ENCODE results near the gene RPL31.

The RPL31 gene

GRCh38 chr2:101012054-101012705, 10.1 kb downstream of the RPL31 start:
- no peak overlapping the region for H3K4me2 ChIP-seq (ENCODE audit: low read length)

DNA sequence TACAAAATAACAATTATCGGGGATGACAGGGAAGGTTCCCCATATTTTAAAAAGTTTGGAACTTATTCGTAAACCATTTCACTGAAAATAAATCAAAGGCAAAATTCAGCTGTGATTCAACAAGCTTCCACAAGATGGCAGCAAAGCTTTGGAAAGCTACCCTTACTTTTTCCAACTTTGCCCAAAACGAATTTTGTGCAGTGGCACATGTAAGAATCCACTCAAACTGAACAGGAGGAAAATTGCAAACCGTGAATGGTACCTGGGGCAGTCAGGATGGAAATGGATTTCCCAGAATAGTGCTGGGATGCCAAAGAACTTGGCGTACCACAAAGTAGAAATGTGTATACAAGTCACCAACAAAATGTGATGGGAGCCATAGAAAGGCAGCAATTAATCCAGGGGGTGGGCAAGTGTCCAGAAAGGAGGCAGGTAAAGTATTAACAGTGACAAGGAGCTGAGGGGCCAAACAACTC, 10.7 kb downstream of the RPL31 start:
- Histone ChIP-seq H3K4me1 (ENCODE audit: control insufficient read depth, low read length) (no peaks in the 10 kb centered on the region), H3K36me3 (ENCODE audit: control insufficient read depth, low read length) (peaks cover 43% of the 10 kb centered on the region), H3K9me3 (ENCODE audit: control insufficient read depth, insufficient read depth, low read length) (peaks cover 2% of the 10 kb centered on the region; the same call in 1 of the 2 replicates), H3K79me2 (ENCODE audit: control insufficient read depth, low read length) (no peaks in the 10 kb centered on the region), H3F3A (ENCODE audit: control insufficient read depth, insufficient read depth) (peaks cover 37% of the 10 kb centered on the region), H3K4me3 (ENCODE audit: low read length) (no peak overlapping the region), H3K27ac (ENCODE audit: low read depth, low read length) (no peak overlapping the region), H4K20me1 (ENCODE audit: control insufficient read depth, insufficient read depth, low read depth, low read length) (no peaks in the 10 kb centered on the region; the same call in 1 of the 2 replicates), H3K27me3 (ENCODE audit: control insufficient read depth, low read length) (no peaks in the 10 kb centered on the region), H3K4me2 (ENCODE audit: low read length) (no peak overlapping the region), H3K9me2 (replicated peaks; ENCODE audit: control insufficient read depth, low read length) (no peaks in the 10 kb centered on the region)
- TF ChIP-seq, protein P1, sequence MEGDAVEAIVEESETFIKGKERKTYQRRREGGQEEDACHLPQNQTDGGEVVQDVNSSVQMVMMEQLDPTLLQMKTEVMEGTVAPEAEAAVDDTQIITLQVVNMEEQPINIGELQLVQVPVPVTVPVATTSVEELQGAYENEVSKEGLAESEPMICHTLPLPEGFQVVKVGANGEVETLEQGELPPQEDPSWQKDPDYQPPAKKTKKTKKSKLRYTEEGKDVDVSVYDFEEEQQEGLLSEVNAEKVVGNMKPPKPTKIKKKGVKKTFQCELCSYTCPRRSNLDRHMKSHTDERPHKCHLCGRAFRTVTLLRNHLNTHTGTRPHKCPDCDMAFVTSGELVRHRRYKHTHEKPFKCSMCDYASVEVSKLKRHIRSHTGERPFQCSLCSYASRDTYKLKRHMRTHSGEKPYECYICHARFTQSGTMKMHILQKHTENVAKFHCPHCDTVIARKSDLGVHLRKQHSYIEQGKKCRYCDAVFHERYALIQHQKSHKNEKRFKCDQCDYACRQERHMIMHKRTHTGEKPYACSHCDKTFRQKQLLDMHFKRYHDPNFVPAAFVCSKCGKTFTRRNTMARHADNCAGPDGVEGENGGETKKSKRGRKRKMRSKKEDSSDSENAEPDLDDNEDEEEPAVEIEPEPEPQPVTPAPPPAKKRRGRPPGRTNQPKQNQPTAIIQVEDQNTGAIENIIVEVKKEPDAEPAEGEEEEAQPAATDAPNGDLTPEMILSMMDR (IDR thresholded peaks at IDR 0.05; ENCODE audit: low read depth, low read length, poor library complexity, severe bottlenecking) = peak; percentile 88
- no peak for TF ChIP-seq EZH2phosphoT487 (IDR thresholded peaks at IDR 0.05; ENCODE audit: borderline replicate concordance, low read length)

More at GRCh38 chr2:101012054-101012705, 10.1 kb downstream of the RPL31 start:
- no peaks in the 10 kb centered on the region for H3K4me1 ChIP-seq (ENCODE audit: control insufficient read depth, low read length)
- H3K9me2 ChIP-seq (replicated peaks; ENCODE audit: control insufficient read depth, low read length) = no peaks in the 10 kb centered on the region
- H3K27ac ChIP-seq (ENCODE audit: low read depth, low read length) = no peak overlapping the region
- H3K9me3 ChIP-seq (ENCODE audit: control insufficient read depth, insufficient read depth, low read length) = peaks cover 2% of the 10 kb centered on the region; the same call in 1 of the 2 replicates
- H3F3A ChIP-seq (ENCODE audit: control insufficient read depth, insufficient read depth) = peaks cover 43% of the 10 kb centered on the region
- H4K20me1 ChIP-seq (ENCODE audit: control insufficient read depth, insufficient read depth, low read depth, low read length) = no peaks in the 10 kb centered on the region; the same call in 1 of the 2 replicates
- TF ChIP-seq, protein P1 (IDR thresholded peaks at IDR 0.05; ENCODE audit: low read depth, low read length, poor library complexity, severe bottlenecking) = no peak
- no peak for TF ChIP-seq EZH2phosphoT487 (IDR thresholded peaks at IDR 0.05; ENCODE audit: borderline replicate concordance, low read length)
- peaks cover 48% of the 10 kb centered on the region for H3K36me3 ChIP-seq (ENCODE audit: control insufficient read depth, low read length)
- H3K27me3 ChIP-seq (ENCODE audit: control insufficient read depth, low read length) = no peaks in the 10 kb centered on the region
- no peak overlapping the region for H3K4me3 ChIP-seq (ENCODE audit: low read length)
- no peaks in the 10 kb centered on the region for H3K79me2 ChIP-seq (ENCODE audit: control insufficient read depth, low read length)

DNA sequence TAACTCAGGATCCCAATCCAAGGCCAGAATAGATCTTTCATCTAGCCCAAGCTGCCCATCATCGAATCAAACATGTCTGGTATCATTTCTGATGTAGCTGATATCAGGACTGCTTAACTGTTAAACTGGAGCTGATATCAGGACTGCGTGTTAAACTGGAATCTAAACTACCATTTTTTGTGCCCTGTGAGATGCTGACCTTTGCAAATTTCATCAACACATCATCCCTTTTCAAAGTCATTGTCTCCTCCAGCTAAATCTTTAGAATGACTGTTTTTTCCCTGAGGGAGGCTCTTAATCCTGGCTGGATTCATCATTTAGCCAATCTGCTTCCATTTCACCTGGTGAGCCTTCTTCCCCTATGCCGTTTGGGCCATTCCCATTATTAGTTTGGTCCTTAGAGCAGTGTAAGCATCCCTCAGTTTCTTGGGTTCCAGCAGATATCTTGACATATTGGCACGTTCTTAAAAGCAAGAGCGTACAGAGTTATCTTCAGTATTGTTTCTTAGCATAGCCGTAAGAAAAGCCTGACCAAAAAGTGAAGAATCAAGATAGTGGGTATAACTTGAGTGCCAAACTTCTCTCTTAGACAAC, 12.3 kb downstream of the RPL31 start:
- Histone ChIP-seq H4K20me1 (ENCODE audit: control insufficient read depth, insufficient read depth, low read depth, low read length) (no peaks in the 10 kb centered on the region; the same call in 1 of the 2 replicates), H3K36me3 (ENCODE audit: control insufficient read depth, low read length) (peaks cover 31% of the 10 kb centered on the region), H3K4me3 (ENCODE audit: low read length) (no peak overlapping the region), H3F3A (ENCODE audit: control insufficient read depth, insufficient read depth) (peaks cover 28% of the 10 kb centered on the region), H3K4me1 (ENCODE audit: control insufficient read depth, low read length) (no peaks in the 10 kb centered on the region), H3K27me3 (ENCODE audit: control insufficient read depth, low read length) (no peaks in the 10 kb centered on the region), H3K9me3 (ENCODE audit: control insufficient read depth, insufficient read depth, low read length) (peaks cover 2% of the 10 kb centered on the region; the same call in 1 of the 2 replicates), H3K4me2 (ENCODE audit: low read length) (no peak overlapping the region), H3K27ac (ENCODE audit: low read depth, low read length) (no peak overlapping the region), H3K9me2 (replicated peaks; ENCODE audit: control insufficient read depth, low read length) (no peaks in the 10 kb centered on the region), H3K79me2 (ENCODE audit: control insufficient read depth, low read length) (no peaks in the 10 kb centered on the region)
- no peak for TF ChIP-seq EZH2phosphoT487 (IDR thresholded peaks at IDR 0.05; ENCODE audit: borderline replicate concordance, low read length)
- TF ChIP-seq, protein P1 (IDR thresholded peaks at IDR 0.05; ENCODE audit: low read depth, low read length, poor library complexity, severe bottlenecking) = no peak

Data from DOHH2 (cell line).